ENCODE data around the gene PROSER3.
"Not testable (repeated sequence)": the region's sequence is repeated elsewhere in the genome, so short reads cannot be mapped to it uniquely, and the experiment has no call there.

Gene PROSER3

GRCh38 chr19:35722461-35722860 is 35.5 kb upstream of the PROSER3 start:
- no peak for DNase-seq (ENCODE audit: low read depth in 2 of 2)

- DNase-seq (ENCODE audit: low read depth in 2 of 2), result no peak
Observed at GRCh38 chr19:35722897-35723296, 35.1 kb upstream of the PROSER3 start.

- DNase-seq (ENCODE audit: low read depth in 2 of 2), result no peak
Observed at GRCh38 chr19:35723671-35724070, 34.3 kb upstream of the PROSER3 start.

- not testable (repeated sequence) for DNase-seq (ENCODE audit: low read depth in 2 of 2)
Observed at GRCh38 chr19:35724132-35724531, 33.8 kb upstream of the PROSER3 start.

GRCh38 chr19:35724560-35724959 is 33.4 kb upstream of the PROSER3 start:
- DNase-seq (ENCODE audit: low read depth in 2 of 2), result no peak

GRCh38 chr19:35725216-35725861 is 32.6 kb upstream of the PROSER3 start:
- no peak for DNase-seq (ENCODE audit: low read depth in 2 of 2)

- DNase-seq (ENCODE audit: low read depth in 2 of 2), result no peak
Observed at GRCh38 chr19:35727053-35727955, 30.7 kb upstream of the PROSER3 start.

- DNase-seq (ENCODE audit: low read depth in 2 of 2), result no peak
Observed at GRCh38 chr19:35727956-35728706, 29.8 kb upstream of the PROSER3 start.

- no peak for DNase-seq (ENCODE audit: low read depth in 2 of 2)
Observed at GRCh38 chr19:35729021-35729420, 29.0 kb upstream of the PROSER3 start.

GRCh38 chr19:35729763-35730162 is 28.2 kb upstream of the PROSER3 start:
- DNase-seq (ENCODE audit: low read depth in 2 of 2), result no peak

- no peak for DNase-seq (ENCODE audit: low read depth in 2 of 2)
Observed at GRCh38 chr19:35730326-35730725, 27.6 kb upstream of the PROSER3 start.

GRCh38 chr19:35731353-35731752 is 26.6 kb upstream of the PROSER3 start:
- no peak for DNase-seq (ENCODE audit: low read depth in 2 of 2)

- no peak for DNase-seq (ENCODE audit: low read depth in 2 of 2)
Observed at GRCh38 chr19:35731779-35732405, 26.1 kb upstream of the PROSER3 start.

GRCh38 chr19:35732540-35733179 is 25.3 kb upstream of the PROSER3 start:
- DNase-seq (ENCODE audit: low read depth in 2 of 2), result no peak

- DNase-seq (ENCODE audit: low read depth in 2 of 2), result no peak
Observed at GRCh38 chr19:35733180-35734125, 24.5 kb upstream of the PROSER3 start.

GRCh38 chr19:35734273-35734672 is 23.7 kb upstream of the PROSER3 start:
- DNase-seq (ENCODE audit: low read depth in 2 of 2), result no peak

- DNase-seq (ENCODE audit: low read depth in 2 of 2), result no peak
Observed at GRCh38 chr19:35734889-35735288, 23.1 kb upstream of the PROSER3 start.

GRCh38 chr19:35736913-35737886 is 20.8 kb upstream of the PROSER3 start:
- DNase-seq (ENCODE audit: low read depth in 2 of 2), result no peak
